GM18520 (cell line): ENCODE measurements around the gene GUK1.
"Not testable (repeated sequence)": the region's sequence is repeated elsewhere in the genome, so short reads cannot be mapped to it uniquely, and the experiment has no call there.

Source experiments
- ATAC-seq: cut with Tn5 transposase; IDR thresholded peaks from one replicate; pipeline ENCODE4 v1.9.1; 2021; ENCODE audit not compliant: unreplicated experiment

GUK1 gene

GRCh38 chr1:228104526-228105269, 35.4 kb upstream of the GUK1 start:
- ATAC-seq = no peak

GRCh38 chr1:228105270-228105995, 34.6 kb upstream of the GUK1 start:
- ATAC-seq = no peak

- ATAC-seq = no peak
Measured at GRCh38 chr1:228105996-228106799, 33.9 kb upstream of the GUK1 start.

GRCh38 chr1:228106800-228107054, 33.4 kb upstream of the GUK1 start:
- no peak for ATAC-seq

- ATAC-seq = no peak
Measured at GRCh38 chr1:228107636-228108035, 32.4 kb upstream of the GUK1 start.

GRCh38 chr1:228108055-228108690, 31.9 kb upstream of the GUK1 start:
- no peak for ATAC-seq

- ATAC-seq = no peak
Measured at GRCh38 chr1:228108742-228109072, 31.4 kb upstream of the GUK1 start.

GRCh38 chr1:228109073-228109961, 30.8 kb upstream of the GUK1 start, which contains the start of gene MRPL55:
TSS of gene MRPL55 (minus strand) at chr1:228109299. CDS start at chr1:228108260, 1,039 bp downstream.
- ATAC-seq = peak; percentile 91

- no peak for ATAC-seq
Measured at GRCh38 chr1:228109962-228110488, 30.1 kb upstream of the GUK1 start.

GRCh38 chr1:228110556-228110955, 29.5 kb upstream of the GUK1 start:
- no peak for ATAC-seq

- ATAC-seq = not testable (repeated sequence)
Measured at GRCh38 chr1:228111315-228111714, 28.8 kb upstream of the GUK1 start.

- ATAC-seq = no peak
Measured at GRCh38 chr1:228112167-228112566, 27.9 kb upstream of the GUK1 start.

- ATAC-seq = no peak
Measured at GRCh38 chr1:228112617-228113016, 27.5 kb upstream of the GUK1 start.

GRCh38 chr1:228114827-228115226, 25.3 kb upstream of the GUK1 start:
- no peak for ATAC-seq

- ATAC-seq = no peak
Measured at GRCh38 chr1:228117335-228117734, 22.7 kb upstream of the GUK1 start.

- ATAC-seq = no peak
Measured at GRCh38 chr1:228118040-228118439, 22.0 kb upstream of the GUK1 start.

GRCh38 chr1:228120351-228120750, 19.7 kb upstream of the GUK1 start:
- no peak for ATAC-seq

GRCh38 chr1:228120857-228121489, 19.1 kb upstream of the GUK1 start:
- no peak for ATAC-seq

GRCh38 chr1:228122921-228123441, 17.1 kb upstream of the GUK1 start:
- no peak for ATAC-seq

- ATAC-seq = no peak
Measured at GRCh38 chr1:228123505-228123904, 16.6 kb upstream of the GUK1 start.
